ENCODE results near the gene MICAL3. TPM values are rescaled to one million over a fixed set of nuclear protein-coding genes. Genes with fewer than 3 reads are reported as not detected.

Gene MICAL3
- total RNA-seq, 6 experiments from 2014 or later = 31.5 to 61.8 (median 48.2) TPM

- WGBS (ENCODE audit: insufficient coverage, low coverage, low lambda C conversion rate, missing lambda C conversion rate) = 34% methylated on average over 5 of the region's 5 CpGs
- Histone ChIP-seq H3K4me3 (no peak overlapping the region), H3K9me3 (no peaks in the 10 kb centered on the region), H3K27me3 (no peaks in the 10 kb centered on the region), H3K4me1 (peaks cover 0 to 45% (median 18%) of the 10 kb centered on the region in 4 donors), H3K27ac (peak overlapping the region in 2 of 3 donors; percentile 49 to 85), H3K36me3 (no peaks in the 10 kb centered on the region)
- DNase-seq (no peak), ATAC-seq (peak; percentile 9 to 45 (median 42))
- TF ChIP-seq CTCF (IDR thresholded peaks at IDR 0.05) = no peak
- TF ChIP-seq POLR2A (IDR thresholded peaks at IDR 0.05) = no peak
- intact Hi-C loops (cut with DNase I) = no loop called here
Measured at GRCh38 chr22:17951315-17951714, 73.0 kb downstream of the MICAL3 start.

- peak overlapping the region in 2 of 3 donors; percentile 49 to 85 for H3K27ac ChIP-seq
- DNase-seq = no peak
- H3K36me3 ChIP-seq = no peaks in the 10 kb centered on the region
- no peak for ATAC-seq
- H3K4me3 ChIP-seq = no peak overlapping the region
- TF ChIP-seq CTCF (IDR thresholded peaks at IDR 0.05) (no peak), POLR2A (IDR thresholded peaks at IDR 0.05) (no peak)
- peaks cover 0 to 45% (median 18%) of the 10 kb centered on the region in 4 donors for H3K4me1 ChIP-seq
- no peaks in the 10 kb centered on the region for H3K27me3 ChIP-seq
- H3K9me3 ChIP-seq = no peaks in the 10 kb centered on the region
- WGBS (ENCODE audit: insufficient coverage, low coverage, low lambda C conversion rate, missing lambda C conversion rate) = 100% methylated on average over 1 of the region's 10 CpGs
- intact Hi-C loops (cut with DNase I) = no loop called here
Measured at GRCh38 chr22:17950651-17951214, 73.6 kb downstream of the MICAL3 start.

GRCh38 chr22:17949642-17950473, 74.5 kb downstream of the MICAL3 start:
- intact Hi-C loops (cut with DNase I) = no loop called here
- Histone ChIP-seq H3K9me3 (no peaks in the 10 kb centered on the region), H3K4me3 (no peak overlapping the region), H3K4me1 (peaks cover 0 to 38% (median 15%) of the 10 kb centered on the region in 4 donors), H3K27me3 (no peaks in the 10 kb centered on the region), H3K27ac (peak overlapping the region in 1 of 3 donors; percentile 85), H3K36me3 (no peaks in the 10 kb centered on the region)
- DNase-seq (no peak), ATAC-seq (no peak)
- WGBS (ENCODE audit: insufficient coverage, low coverage, low lambda C conversion rate, missing lambda C conversion rate) = 67% methylated on average over 14 of the region's 14 CpGs
- no peak for TF ChIP-seq CTCF (IDR thresholded peaks at IDR 0.05)

- Histone ChIP-seq H3K27me3 (no peaks in the 10 kb centered on the region), H3K36me3 (no peaks in the 10 kb centered on the region), H3K9me3 (no peaks in the 10 kb centered on the region), H3K4me3 (no peak overlapping the region), H3K4me1 (peaks cover 0 to 24% (median 8%) of the 10 kb centered on the region in 4 donors), H3K27ac (no peak overlapping the region)
- TF ChIP-seq CTCF (IDR thresholded peaks at IDR 0.05) (no peak), POLR2A (IDR thresholded peaks at IDR 0.05) (no peak)
- DNase-seq = no peak
- WGBS (ENCODE audit: insufficient coverage, low coverage, low lambda C conversion rate, missing lambda C conversion rate) = no CpG with 5 or more reads among the region's 9 CpGs
- ATAC-seq = no peak
- intact Hi-C loops (cut with DNase I) = no loop called here
Measured at GRCh38 chr22:17948101-17948500, 76.3 kb downstream of the MICAL3 start.
